Measurements from ENCODE around the gene GPR176. TPM values are rescaled to one million over a fixed set of nuclear protein-coding genes. Genes with fewer than 3 reads are reported as not detected.
A peak's percentile ranks its signal among the peaks of the same experiment; 100 is the strongest.

The GPR176 gene
- 1.2 TPM in 2 replicates for polyA plus RNA-seq (2013)

- peaks cover 13% of the 10 kb centered on the region for H3K27me3 ChIP-seq (ENCODE audit: insufficient read depth, low read length)
- peak; percentile 43 to 63 for DNase-seq
- H3K79me2 ChIP-seq (ENCODE audit: control insufficient read depth, insufficient read depth, low read length, poor library complexity), result no peaks in the 10 kb centered on the region
- H4K91ac ChIP-seq (ENCODE audit: low read depth, low read length), result peak within 1 kb of the TSS; percentile 47
- no peak within 1 kb of the TSS for H2AK5ac ChIP-seq (ENCODE audit: low read length)
- peak within 1 kb of the TSS; percentile 66 for H3K9ac ChIP-seq (ENCODE audit: low read length)
- H3K14ac ChIP-seq (ENCODE audit: low read length), result peak within 1 kb of the TSS; percentile 19
- H3K23ac ChIP-seq (ENCODE audit: low read length), result no peak within 1 kb of the TSS
- H3K18ac ChIP-seq (ENCODE audit: low read length), result peak within 1 kb of the TSS; percentile 2
- no peaks in the 10 kb centered on the region for H3K36me3 ChIP-seq (ENCODE audit: control insufficient read depth in 1 of 2, insufficient read depth in 2 of 2, low read length in 2 of 2)
- peak within 1 kb of the TSS; percentile 80 for H3K4me3 ChIP-seq (ENCODE audit: low read depth, low read length)
- peaks cover 2% of the 10 kb centered on the region for H3K79me1 ChIP-seq (ENCODE audit: low read length)
- peaks cover 4 to 12% of the 10 kb centered on the region in 2 experiments for H3K4me1 ChIP-seq (ENCODE audit: control insufficient read depth in 1 of 2, insufficient read depth in 2 of 2, low read length in 2 of 2)
- H3K27ac ChIP-seq (ENCODE audit: low read depth, low read length), result no peak within 1 kb of the TSS
- no peak within 1 kb of the TSS for H2BK5ac ChIP-seq (ENCODE audit: low read depth, low read length, poor library complexity)
- peak within 1 kb of the TSS; percentile 9 for H2BK120ac ChIP-seq (ENCODE audit: insufficient read depth, low read length, poor library complexity)
- peak within 1 kb of the TSS; percentile 20 for H4K12ac ChIP-seq (ENCODE audit: low read depth, low read length)
- peak within 1 kb of the TSS; percentile 18 for H2AFZ ChIP-seq (ENCODE audit: insufficient read depth, low read length, poor library complexity)
- H3K4me2 ChIP-seq (ENCODE audit: low read length), result peak within 1 kb of the TSS; percentile 88
- no peak within 1 kb of the TSS for H2BK12ac ChIP-seq (ENCODE audit: low read length)
- H3K9me3 ChIP-seq (ENCODE audit: insufficient read depth, low read depth, low read length), result peaks cover 3% of the 10 kb centered on the region
- WGBS (ENCODE audit: extremely low coverage, insufficient coverage, insufficient read length), result no CpG with 5 or more reads among the region's 84 CpGs
- H3K4ac ChIP-seq (ENCODE audit: low read depth, low read length), result no peak within 1 kb of the TSS
- H4K8ac ChIP-seq (ENCODE audit: low read depth, low read length), result peak within 1 kb of the TSS; percentile 49
Measured at GRCh38 chr15:39919748-39920509, at the start of gene GPR176. TSS of gene GPR176 (minus strand) at chr15:39920266. CDS start at chr15:39920026, 240 bp downstream.

GRCh38 chr15:39969002-39969394, 48.9 kb upstream of the GPR176 start:
- Histone ChIP-seq H3K23ac (ENCODE audit: low read length) (no peak overlapping the region), H2BK120ac (ENCODE audit: insufficient read depth, low read length, poor library complexity) (no peak overlapping the region), H3K4me1 (ENCODE audit: control insufficient read depth in 1 of 2, insufficient read depth in 2 of 2, low read length in 2 of 2) (no peaks in the 10 kb centered on the region), H3K4me2 (ENCODE audit: low read length) (no peak overlapping the region), H3K27me3 (ENCODE audit: insufficient read depth, low read length) (no peaks in the 10 kb centered on the region), H4K12ac (ENCODE audit: low read depth, low read length) (no peak overlapping the region), H4K91ac (ENCODE audit: low read depth, low read length) (no peak overlapping the region), H3K79me1 (ENCODE audit: low read length) (no peaks in the 10 kb centered on the region), H3K18ac (ENCODE audit: low read length) (no peak overlapping the region), H2BK5ac (ENCODE audit: low read depth, low read length, poor library complexity) (no peak overlapping the region), H2AK5ac (ENCODE audit: low read length) (no peak overlapping the region), H4K8ac (ENCODE audit: low read depth, low read length) (no peak overlapping the region), H3K36me3 (ENCODE audit: control insufficient read depth in 1 of 2, insufficient read depth in 2 of 2, low read length in 2 of 2) (peaks cover 16 to 23% of the 10 kb centered on the region in 2 experiments), H3K79me2 (ENCODE audit: control insufficient read depth, insufficient read depth, low read length, poor library complexity) (no peaks in the 10 kb centered on the region), H3K4ac (ENCODE audit: low read depth, low read length) (no peak overlapping the region), H3K9me3 (ENCODE audit: insufficient read depth, low read depth, low read length) (no peaks in the 10 kb centered on the region), H2BK12ac (ENCODE audit: low read length) (no peak overlapping the region), H3K4me3 (ENCODE audit: low read depth, low read length) (no peak overlapping the region), H2AFZ (ENCODE audit: insufficient read depth, low read length, poor library complexity) (no peak overlapping the region), H3K27ac (ENCODE audit: low read depth, low read length) (no peak overlapping the region), H3K14ac (ENCODE audit: low read length) (no peak overlapping the region), H3K9ac (ENCODE audit: low read length) (no peak overlapping the region)
- no peak for DNase-seq
- no CpG with 5 or more reads among the region's 2 CpGs for WGBS (ENCODE audit: extremely low coverage, insufficient coverage, insufficient read length)

- no peak overlapping the region for H3K27ac ChIP-seq (ENCODE audit: low read depth, low read length)
- no peak overlapping the region for H4K12ac ChIP-seq (ENCODE audit: low read depth, low read length)
- H2BK12ac ChIP-seq (ENCODE audit: low read length), result no peak overlapping the region
- no peak overlapping the region for H3K23ac ChIP-seq (ENCODE audit: low read length)
- H2AFZ ChIP-seq (ENCODE audit: insufficient read depth, low read length, poor library complexity), result no peak overlapping the region
- no peak overlapping the region for H2AK5ac ChIP-seq (ENCODE audit: low read length)
- H3K18ac ChIP-seq (ENCODE audit: low read length), result no peak overlapping the region
- H3K4ac ChIP-seq (ENCODE audit: low read depth, low read length), result no peak overlapping the region
- H3K79me1 ChIP-seq (ENCODE audit: low read length), result no peaks in the 10 kb centered on the region
- peaks cover 16 to 20% of the 10 kb centered on the region in 2 experiments for H3K36me3 ChIP-seq (ENCODE audit: control insufficient read depth in 1 of 2, insufficient read depth in 2 of 2, low read length in 2 of 2)
- no peak overlapping the region for H4K8ac ChIP-seq (ENCODE audit: low read depth, low read length)
- H2BK120ac ChIP-seq (ENCODE audit: insufficient read depth, low read length, poor library complexity), result no peak overlapping the region
- H3K9me3 ChIP-seq (ENCODE audit: insufficient read depth, low read depth, low read length), result no peaks in the 10 kb centered on the region
- no peak overlapping the region for H2BK5ac ChIP-seq (ENCODE audit: low read depth, low read length, poor library complexity)
- no CpG with 5 or more reads among the region's 3 CpGs for WGBS (ENCODE audit: extremely low coverage, insufficient coverage, insufficient read length)
- H3K9ac ChIP-seq (ENCODE audit: low read length), result no peak overlapping the region
- no peaks in the 10 kb centered on the region for H3K27me3 ChIP-seq (ENCODE audit: insufficient read depth, low read length)
- H3K4me2 ChIP-seq (ENCODE audit: low read length), result no peak overlapping the region
- no peak overlapping the region for H3K4me3 ChIP-seq (ENCODE audit: low read depth, low read length)
- no peak overlapping the region for H3K14ac ChIP-seq (ENCODE audit: low read length)
- H3K4me1 ChIP-seq (ENCODE audit: control insufficient read depth in 1 of 2, insufficient read depth in 2 of 2, low read length in 2 of 2), result no peaks in the 10 kb centered on the region
- no peaks in the 10 kb centered on the region for H3K79me2 ChIP-seq (ENCODE audit: control insufficient read depth, insufficient read depth, low read length, poor library complexity)
- no peak for DNase-seq
- no peak overlapping the region for H4K91ac ChIP-seq (ENCODE audit: low read depth, low read length)
Measured at GRCh38 chr15:39968273-39969001, 48.4 kb upstream of the GPR176 start.

GRCh38 chr15:39966521-39966920, 46.5 kb upstream of the GPR176 start:
- no CpG with 5 or more reads among the region's 2 CpGs for WGBS (ENCODE audit: extremely low coverage, insufficient coverage, insufficient read length)
- H3K9ac ChIP-seq (ENCODE audit: low read length), result no peak overlapping the region
- no peak overlapping the region for H3K4me3 ChIP-seq (ENCODE audit: low read depth, low read length)
- no peak overlapping the region for H4K12ac ChIP-seq (ENCODE audit: low read depth, low read length)
- H2BK12ac ChIP-seq (ENCODE audit: low read length), result no peak overlapping the region
- H3K23ac ChIP-seq (ENCODE audit: low read length), result no peak overlapping the region
- H3K4ac ChIP-seq (ENCODE audit: low read depth, low read length), result no peak overlapping the region
- H2BK120ac ChIP-seq (ENCODE audit: insufficient read depth, low read length, poor library complexity), result no peak overlapping the region
- peaks cover 17 to 20% of the 10 kb centered on the region in 2 experiments for H3K36me3 ChIP-seq (ENCODE audit: control insufficient read depth in 1 of 2, insufficient read depth in 2 of 2, low read length in 2 of 2)
- H3K4me1 ChIP-seq (ENCODE audit: control insufficient read depth in 1 of 2, insufficient read depth in 2 of 2, low read length in 2 of 2), result no peaks in the 10 kb centered on the region
- no peaks in the 10 kb centered on the region for H3K27me3 ChIP-seq (ENCODE audit: insufficient read depth, low read length)
- H3K4me2 ChIP-seq (ENCODE audit: low read length), result no peak overlapping the region
- H2AFZ ChIP-seq (ENCODE audit: insufficient read depth, low read length, poor library complexity), result no peak overlapping the region
- no peaks in the 10 kb centered on the region for H3K79me1 ChIP-seq (ENCODE audit: low read length)
- no peak overlapping the region for H3K18ac ChIP-seq (ENCODE audit: low read length)
- H3K14ac ChIP-seq (ENCODE audit: low read length), result no peak overlapping the region
- no peak overlapping the region for H4K8ac ChIP-seq (ENCODE audit: low read depth, low read length)
- H2AK5ac ChIP-seq (ENCODE audit: low read length), result no peak overlapping the region
- no peak overlapping the region for H2BK5ac ChIP-seq (ENCODE audit: low read depth, low read length, poor library complexity)
- H3K27ac ChIP-seq (ENCODE audit: low read depth, low read length), result no peak overlapping the region
- no peaks in the 10 kb centered on the region for H3K9me3 ChIP-seq (ENCODE audit: insufficient read depth, low read depth, low read length)
- no peaks in the 10 kb centered on the region for H3K79me2 ChIP-seq (ENCODE audit: control insufficient read depth, insufficient read depth, low read length, poor library complexity)
- no peak overlapping the region for H4K91ac ChIP-seq (ENCODE audit: low read depth, low read length)
- no peak for DNase-seq
